Tibial nerve (tissue), 3 donors: ENCODE results near the gene MT3.

Experiments used
- POLR2A ChIP-seq, 2 donors: fragments of 450-650 bp; IDR thresholded peaks; one replicate each; pipeline ENCODE4 v1.6.1; 2017; ENCODE audit warnings: antibody characterized with exemption in 2 of 2, mild to moderate bottlenecking in 2 of 2, moderate library complexity in 2 of 2
- TF ChIP-seq, protein P1 (sequence below), 5 experiments: fragments of 200-600 bp in 3 of 5; fragments of 450-650 bp in 2 of 5; sonication (generic) in 3 of 5; IDR thresholded peaks; one replicate each; pipeline ENCODE4 v1.5.1; 2016 to 2019; ENCODE audit warnings: antibody characterized with exemption in 5 of 5, mild to moderate bottlenecking in 3 of 5, moderate library complexity in 2 of 5

DNA sequence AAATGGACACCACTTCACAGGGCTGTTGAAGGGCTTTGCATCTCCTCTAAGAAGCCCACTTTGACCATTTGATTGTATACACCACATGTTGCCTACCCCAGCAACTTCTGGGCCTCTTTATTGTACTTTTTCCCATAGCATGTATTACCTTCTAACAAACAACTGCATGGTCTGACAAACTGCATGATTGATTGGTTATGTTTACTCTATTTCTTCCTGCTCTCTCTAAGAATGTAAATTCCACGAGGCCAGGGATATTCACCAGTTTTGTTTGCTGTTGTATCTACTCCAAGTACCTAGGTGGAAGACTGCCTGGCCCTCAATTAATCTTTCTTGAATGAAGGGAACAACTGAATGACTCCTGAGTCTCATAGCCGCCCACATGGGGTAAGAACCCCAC, 47.3 kb upstream of the MT3 start:
- TF ChIP-seq, protein P1, sequence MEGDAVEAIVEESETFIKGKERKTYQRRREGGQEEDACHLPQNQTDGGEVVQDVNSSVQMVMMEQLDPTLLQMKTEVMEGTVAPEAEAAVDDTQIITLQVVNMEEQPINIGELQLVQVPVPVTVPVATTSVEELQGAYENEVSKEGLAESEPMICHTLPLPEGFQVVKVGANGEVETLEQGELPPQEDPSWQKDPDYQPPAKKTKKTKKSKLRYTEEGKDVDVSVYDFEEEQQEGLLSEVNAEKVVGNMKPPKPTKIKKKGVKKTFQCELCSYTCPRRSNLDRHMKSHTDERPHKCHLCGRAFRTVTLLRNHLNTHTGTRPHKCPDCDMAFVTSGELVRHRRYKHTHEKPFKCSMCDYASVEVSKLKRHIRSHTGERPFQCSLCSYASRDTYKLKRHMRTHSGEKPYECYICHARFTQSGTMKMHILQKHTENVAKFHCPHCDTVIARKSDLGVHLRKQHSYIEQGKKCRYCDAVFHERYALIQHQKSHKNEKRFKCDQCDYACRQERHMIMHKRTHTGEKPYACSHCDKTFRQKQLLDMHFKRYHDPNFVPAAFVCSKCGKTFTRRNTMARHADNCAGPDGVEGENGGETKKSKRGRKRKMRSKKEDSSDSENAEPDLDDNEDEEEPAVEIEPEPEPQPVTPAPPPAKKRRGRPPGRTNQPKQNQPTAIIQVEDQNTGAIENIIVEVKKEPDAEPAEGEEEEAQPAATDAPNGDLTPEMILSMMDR (IDR thresholded peaks at IDR 0.05): no peak
- TF ChIP-seq POLR2A (IDR thresholded peaks at IDR 0.05): no peak
